Type B pancreatic cell (in vitro differentiated cells): ENCODE results near the gene SLC12A7. TPM values are rescaled to one million over a fixed set of nuclear protein-coding genes. Genes with fewer than 3 reads are reported as not detected.
"Not testable (repeated sequence)": the region's sequence is repeated elsewhere in the genome, so short reads cannot be mapped to it uniquely, and the experiment has no call there.

Experiments
- DNase-seq: peaks from one replicate; pipeline ENCODE4 v3.0.0; 2021; ENCODE audit warnings: mixed read lengths; ENCODE audit not compliant: unreplicated experiment; ENCODE audit errors: extremely low spot score
- H3K27ac Mint-ChIP-seq: 2 replicates; pipeline ENCODE4 v1.8.0; 2021; ENCODE audit warnings: mild to moderate bottlenecking, mixed read lengths
- H3K27me3 Mint-ChIP-seq: 2 replicates; pipeline ENCODE4 v1.8.0; 2021; ENCODE audit warnings: mixed read lengths
- H3K36me3 Mint-ChIP-seq: 2 replicates; pipeline ENCODE4 v1.8.0; 2021; ENCODE audit warnings: mixed read lengths
- H3K4me1 Mint-ChIP-seq: one replicate; pipeline ENCODE4 v1.8.0; 2021; ENCODE audit warnings: mixed read lengths; ENCODE audit not compliant: unreplicated experiment
- H3K4me3 Mint-ChIP-seq: 2 replicates; pipeline ENCODE4 v1.8.0; 2021; ENCODE audit warnings: mild to moderate bottlenecking, mixed read lengths
- H3K9me3 Mint-ChIP-seq: 2 replicates; pipeline ENCODE4 v1.8.0; 2021; ENCODE audit warnings: mixed read lengths
- total RNA-seq: library from RNA; stranded (reverse); gene quantifications from 2 replicates; pipeline ENCODE4 v1.2.1, GENCODE V29; 2021; ENCODE audit warnings: low replicate concordance
- TF ChIP-seq, protein P1 (sequence below): fragments of 200-600 bp; sonication (generic); conservative IDR thresholded peaks from 2 replicates; pipeline ENCODE4 v1.5.0; 2021; ENCODE audit warnings: antibody characterized with exemption, mild to moderate bottlenecking

SLC12A7 gene
- total RNA-seq, 1 donor from 2014 or later, result 57.6 TPM

GRCh38 chr5:1085391-1085790, 26.5 kb downstream of the SLC12A7 start:
- Mint-ChIP-seq H3K4me1 (no peaks in the 10 kb centered on the region), H3K36me3 (no peaks in the 10 kb centered on the region), H3K4me3 (no peak overlapping the region), H3K27me3 (no peaks in the 10 kb centered on the region), H3K27ac (no peak overlapping the region), H3K9me3 (no peaks in the 10 kb centered on the region)
- TF ChIP-seq, protein P1, sequence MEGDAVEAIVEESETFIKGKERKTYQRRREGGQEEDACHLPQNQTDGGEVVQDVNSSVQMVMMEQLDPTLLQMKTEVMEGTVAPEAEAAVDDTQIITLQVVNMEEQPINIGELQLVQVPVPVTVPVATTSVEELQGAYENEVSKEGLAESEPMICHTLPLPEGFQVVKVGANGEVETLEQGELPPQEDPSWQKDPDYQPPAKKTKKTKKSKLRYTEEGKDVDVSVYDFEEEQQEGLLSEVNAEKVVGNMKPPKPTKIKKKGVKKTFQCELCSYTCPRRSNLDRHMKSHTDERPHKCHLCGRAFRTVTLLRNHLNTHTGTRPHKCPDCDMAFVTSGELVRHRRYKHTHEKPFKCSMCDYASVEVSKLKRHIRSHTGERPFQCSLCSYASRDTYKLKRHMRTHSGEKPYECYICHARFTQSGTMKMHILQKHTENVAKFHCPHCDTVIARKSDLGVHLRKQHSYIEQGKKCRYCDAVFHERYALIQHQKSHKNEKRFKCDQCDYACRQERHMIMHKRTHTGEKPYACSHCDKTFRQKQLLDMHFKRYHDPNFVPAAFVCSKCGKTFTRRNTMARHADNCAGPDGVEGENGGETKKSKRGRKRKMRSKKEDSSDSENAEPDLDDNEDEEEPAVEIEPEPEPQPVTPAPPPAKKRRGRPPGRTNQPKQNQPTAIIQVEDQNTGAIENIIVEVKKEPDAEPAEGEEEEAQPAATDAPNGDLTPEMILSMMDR, result no peak
- no peak for DNase-seq

DNA sequence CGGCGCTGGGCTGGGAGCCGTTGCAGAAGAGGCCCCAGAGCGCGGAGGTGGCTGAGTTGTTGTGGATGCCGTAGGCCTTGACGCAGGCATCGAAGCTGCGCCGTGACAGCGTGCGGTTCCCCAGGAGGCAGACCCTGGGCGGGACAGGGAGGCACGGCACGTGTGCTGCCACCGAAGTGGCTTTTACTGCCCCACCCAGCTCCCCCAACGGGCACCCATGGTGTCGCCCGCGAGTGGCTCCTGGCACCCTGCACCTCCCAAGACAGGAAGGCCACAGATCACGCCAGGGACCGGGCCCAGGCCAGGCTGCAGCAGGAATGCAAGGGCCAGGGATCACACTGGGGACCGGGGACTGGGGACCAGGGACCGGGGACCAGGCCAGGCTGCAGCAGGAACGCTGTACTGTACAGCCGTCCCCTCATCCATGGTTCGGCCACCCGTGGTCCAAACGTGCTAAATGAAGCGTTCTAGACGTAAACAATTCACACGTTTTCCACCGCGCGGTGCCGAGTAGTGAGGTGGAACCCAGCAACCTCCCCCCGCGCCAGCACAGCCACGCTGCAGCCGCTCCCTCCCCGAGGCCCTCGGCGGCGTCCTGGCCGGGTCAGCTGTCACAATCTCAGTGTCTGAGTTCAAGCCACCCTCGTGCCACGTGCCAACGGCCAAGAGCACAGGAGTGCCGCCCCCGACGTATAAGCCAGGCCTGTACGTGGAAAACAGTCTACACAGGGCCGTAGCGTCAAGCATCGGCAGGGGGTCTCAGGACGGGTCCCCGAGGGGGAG, 27.8 kb downstream of the SLC12A7 start:
- H3K27me3 Mint-ChIP-seq, result no peaks in the 10 kb centered on the region
- no peak for DNase-seq
- TF ChIP-seq, protein P1, result no peak
- no peaks in the 10 kb centered on the region for H3K36me3 Mint-ChIP-seq
- no peaks in the 10 kb centered on the region for H3K9me3 Mint-ChIP-seq
- no peak overlapping the region for H3K4me3 Mint-ChIP-seq
- no peaks in the 10 kb centered on the region for H3K4me1 Mint-ChIP-seq
- no peak overlapping the region for H3K27ac Mint-ChIP-seq

- not testable (repeated sequence) for H3K4me1 Mint-ChIP-seq, H3K4me3 Mint-ChIP-seq, H3K27ac Mint-ChIP-seq, DNase-seq, H3K27me3 Mint-ChIP-seq, H3K36me3 Mint-ChIP-seq, H3K9me3 Mint-ChIP-seq
Observed at GRCh38 chr5:1083026-1083425, 28.8 kb downstream of the SLC12A7 start.

DNA sequence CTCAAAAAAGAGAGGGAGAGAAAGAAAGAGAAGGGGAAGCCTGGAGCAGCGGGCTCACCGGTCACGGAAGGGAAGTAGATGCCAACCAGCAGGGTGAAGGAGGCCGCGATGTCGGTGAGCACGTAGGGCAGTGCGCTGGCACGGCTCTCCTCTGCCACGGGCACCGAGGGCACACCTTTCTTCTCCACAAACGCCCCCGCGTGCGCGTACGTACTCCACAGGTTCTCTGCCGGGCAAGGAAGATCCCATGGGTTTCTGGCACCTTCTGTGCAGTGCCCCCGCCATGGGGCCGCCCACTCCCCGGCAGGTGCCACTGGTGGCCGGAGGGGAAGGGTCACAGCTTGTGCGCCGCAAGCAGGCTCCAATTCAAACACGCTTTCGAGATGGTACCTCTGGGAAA, 30.3 kb downstream of the SLC12A7 start:
- DNase-seq, result no peak
- TF ChIP-seq, protein P1, result no peak
- no peaks in the 10 kb centered on the region for H3K27me3 Mint-ChIP-seq
- no peaks in the 10 kb centered on the region for H3K36me3 Mint-ChIP-seq
- no peaks in the 10 kb centered on the region for H3K4me1 Mint-ChIP-seq
- no peaks in the 10 kb centered on the region for H3K9me3 Mint-ChIP-seq
- no peak overlapping the region for H3K4me3 Mint-ChIP-seq
- no peak overlapping the region for H3K27ac Mint-ChIP-seq

GRCh38 chr5:1080432-1080831, 31.4 kb downstream of the SLC12A7 start:
- TF ChIP-seq, protein P1, result no peak
- Mint-ChIP-seq H3K36me3 (no peaks in the 10 kb centered on the region), H3K27me3 (no peaks in the 10 kb centered on the region), H3K4me1 (no peaks in the 10 kb centered on the region), H3K27ac (no peak overlapping the region), H3K9me3 (no peaks in the 10 kb centered on the region), H3K4me3 (no peak overlapping the region)
- no peak for DNase-seq

GRCh38 chr5:1079961-1080360, 31.9 kb downstream of the SLC12A7 start:
- TF ChIP-seq, protein P1, result no peak
- no peaks in the 10 kb centered on the region for H3K9me3 Mint-ChIP-seq
- no peak overlapping the region for H3K4me3 Mint-ChIP-seq
- no peaks in the 10 kb centered on the region for H3K27me3 Mint-ChIP-seq
- H3K4me1 Mint-ChIP-seq, result no peaks in the 10 kb centered on the region
- no peak overlapping the region for H3K27ac Mint-ChIP-seq
- no peaks in the 10 kb centered on the region for H3K36me3 Mint-ChIP-seq
- no peak for DNase-seq
